ENCODE measurements around the gene LILRB4. TPM values are rescaled to one million over a fixed set of nuclear protein-coding genes. Genes with fewer than 3 reads are reported as not detected.
"Not testable (repeated sequence)": the region's sequence is repeated elsewhere in the genome, so short reads cannot be mapped to it uniquely, and the experiment has no call there.

The LILRB4 gene
- total and polyA plus RNA-seq, 3 experiments from 2014 or later = 0.44 to 0.69 TPM; not detected in 1

DNA sequence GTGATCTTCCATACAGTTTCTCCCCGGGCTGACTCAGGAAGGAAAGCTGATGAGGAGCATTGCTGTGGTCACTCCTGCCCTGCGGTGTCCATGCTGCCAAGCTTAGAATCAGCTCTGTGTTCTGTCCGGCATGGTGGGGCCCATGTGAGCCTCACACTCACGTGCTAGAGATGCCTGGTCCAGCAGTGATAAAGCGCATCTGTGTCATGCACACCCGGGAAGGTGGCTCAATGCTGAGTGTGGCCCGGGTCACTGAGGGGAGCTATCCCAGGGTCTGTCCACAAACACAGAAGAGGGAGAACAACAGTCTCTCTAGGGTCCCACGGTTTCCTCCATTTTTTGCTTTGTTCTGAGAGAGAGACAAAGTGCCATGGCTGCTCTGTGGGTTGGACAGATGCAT, 36.0 kb upstream of the LILRB4 start:
- Histone ChIP-seq H3K4me1 (ENCODE audit: insufficient read depth, low read length) (no peaks in the 10 kb centered on the region), H3K27me3 (ENCODE audit: insufficient read depth, low read length, poor library complexity, severe bottlenecking) (no peaks in the 10 kb centered on the region), H3K27ac (ENCODE audit: low read depth, low read length) (no peak overlapping the region), H3K4me3 (ENCODE audit: low read length) (no peak overlapping the region), H3K9me3 (ENCODE audit: low read length) (no peaks in the 10 kb centered on the region), H3K36me3 (ENCODE audit: insufficient read depth, low read length) (no peaks in the 10 kb centered on the region)
- H3K4me1 Mint-ChIP-seq = peaks cover 6 to 17% (median 7%) of the 10 kb centered on the region in 3 donors
- no peak overlapping the region for H3K27ac Mint-ChIP-seq
- H3K4me3 Mint-ChIP-seq = no peak overlapping the region
- ChIA-PET CTCF (no interaction called here), POLR2A (no interaction called here)
- no peaks in the 10 kb centered on the region for H3K36me3 Mint-ChIP-seq
- peaks cover 12 to 52% of the 10 kb centered on the region in 2 donors for H3K27me3 Mint-ChIP-seq
- no peak for DNase-seq
- H3K9me3 Mint-ChIP-seq = peaks cover 0 to 11% (median 3%) of the 10 kb centered on the region in 5 donors

DNA sequence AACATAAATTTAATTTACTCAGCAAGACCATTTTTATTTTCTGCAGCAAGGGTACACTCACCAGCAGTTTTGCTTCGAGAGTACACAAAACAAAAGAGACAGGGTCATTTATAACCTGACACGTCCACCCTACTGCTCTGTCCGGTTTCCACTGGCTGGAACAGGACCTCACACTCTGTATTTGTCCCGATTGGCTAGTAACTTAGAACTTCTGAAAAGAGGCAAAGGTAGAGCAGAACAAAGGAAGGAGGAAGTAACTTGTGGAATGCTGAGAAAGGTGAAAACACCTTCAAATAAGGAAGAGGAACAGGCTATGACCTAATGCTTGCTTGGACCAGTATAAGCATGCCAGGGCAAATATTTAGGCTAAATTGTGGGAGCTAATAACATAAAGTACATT, 34.9 kb upstream of the LILRB4 start:
- DNase-seq; H3K4me3 ChIP-seq (ENCODE audit: low read length); CTCF ChIA-PET; H3K27ac ChIP-seq (ENCODE audit: low read depth, low read length); POLR2A ChIA-PET; H3K4me3 Mint-ChIP-seq; H3K27me3 ChIP-seq (ENCODE audit: insufficient read depth, low read length, poor library complexity, severe bottlenecking); H3K9me3 ChIP-seq (ENCODE audit: low read length); H3K36me3 ChIP-seq (ENCODE audit: insufficient read depth, low read length); H3K36me3 Mint-ChIP-seq; H3K4me1 ChIP-seq (ENCODE audit: insufficient read depth, low read length): not testable (repeated sequence)
- H3K27ac Mint-ChIP-seq = peak overlapping the region in 1 of 8 donors; percentile 6
- peaks cover 0 to 11% (median 3%) of the 10 kb centered on the region in 5 donors for H3K9me3 Mint-ChIP-seq
- peaks cover 5 to 16% (median 6%) of the 10 kb centered on the region in 3 donors for H3K4me1 Mint-ChIP-seq
- H3K27me3 Mint-ChIP-seq = peaks cover 15 to 58% of the 10 kb centered on the region in 2 donors

DNA sequence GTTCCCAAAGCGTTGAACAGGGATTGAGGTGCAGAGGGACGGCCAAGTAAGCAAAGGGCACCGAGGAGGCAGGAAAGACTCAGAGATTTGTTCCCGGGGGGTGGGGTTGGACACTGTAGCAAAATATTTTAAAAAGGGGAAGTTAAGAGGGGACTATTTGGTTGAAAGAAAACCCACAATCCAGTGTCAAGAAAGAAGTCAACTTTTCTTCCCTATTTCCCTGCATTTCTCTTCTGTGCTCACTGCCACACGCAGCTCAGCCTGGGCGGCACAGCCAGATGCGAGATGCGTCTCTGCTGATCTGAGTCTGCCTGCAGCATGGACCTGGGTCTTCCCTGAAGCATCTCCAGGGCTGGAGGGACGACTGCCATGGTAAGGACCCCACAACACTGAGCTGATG, 32.5 kb upstream of the LILRB4 start, which contains the start of gene LILRB1:
Gene LILRB1, plus strand, starts transcription at position 223 of the 400 bp plus-strand sequence. CDS start 590 bp downstream, outside the sequence.
- H3K27me3 Mint-ChIP-seq = peaks cover 15 to 53% of the 10 kb centered on the region in 2 donors
- H3K27ac ChIP-seq (ENCODE audit: low read depth, low read length); CTCF ChIA-PET; H3K4me3 ChIP-seq (ENCODE audit: low read length); H3K27me3 ChIP-seq (ENCODE audit: insufficient read depth, low read length, poor library complexity, severe bottlenecking); H3K9me3 ChIP-seq (ENCODE audit: low read length); DNase-seq; H3K4me1 ChIP-seq (ENCODE audit: insufficient read depth, low read length); H3K36me3 Mint-ChIP-seq; H3K4me1 Mint-ChIP-seq; POLR2A ChIA-PET; H3K36me3 ChIP-seq (ENCODE audit: insufficient read depth, low read length): not testable (repeated sequence)
- peak within 1 kb of the TSS in 2 of 8 donors; percentile 39 to 43 for H3K27ac Mint-ChIP-seq
- H3K4me3 Mint-ChIP-seq = peak within 1 kb of the TSS in 1 of 7 donors; percentile 55
- peaks cover 0 to 11% (median 3%) of the 10 kb centered on the region in 5 donors for H3K9me3 Mint-ChIP-seq

DNA sequence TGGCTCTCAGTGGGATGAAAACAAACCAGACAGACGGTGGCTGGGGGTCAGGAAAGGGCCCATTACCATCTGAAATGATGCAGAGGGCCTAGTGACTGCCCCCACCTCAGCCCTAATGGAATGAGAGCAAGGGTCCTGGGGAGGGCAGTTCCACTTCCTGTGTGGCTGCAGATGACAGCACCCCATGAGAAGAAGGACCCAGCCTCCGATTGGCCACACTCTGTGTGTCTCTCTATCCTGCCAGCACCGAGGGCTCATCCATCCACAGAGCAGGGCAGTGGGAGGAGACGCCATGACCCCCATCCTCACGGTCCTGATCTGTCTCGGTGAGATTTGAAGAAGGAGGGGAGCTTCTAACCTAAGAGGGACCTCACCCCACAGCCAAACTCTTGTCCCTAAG, 32.0 kb upstream of the LILRB4 start:
- H3K4me1 ChIP-seq (ENCODE audit: insufficient read depth, low read length) = no peaks in the 10 kb centered on the region
- Mint-ChIP-seq H3K4me1 (peaks cover 0 to 8% (median 0%) of the 10 kb centered on the region in 3 donors), H3K36me3 (no peaks in the 10 kb centered on the region), H3K4me3 (peak overlapping the region in 1 of 7 donors; percentile 55), H3K9me3 (peaks cover 0 to 8% (median 3%) of the 10 kb centered on the region in 5 donors), H3K27ac (peak overlapping the region in 1 of 8 donors; percentile 43), H3K27me3 (peaks cover 16 to 51% of the 10 kb centered on the region in 2 donors)
- ChIA-PET POLR2A (no interaction called here), CTCF (no interaction called here)
- H3K9me3 ChIP-seq (ENCODE audit: low read length) = no peaks in the 10 kb centered on the region
- no peaks in the 10 kb centered on the region for H3K27me3 ChIP-seq (ENCODE audit: insufficient read depth, low read length, poor library complexity, severe bottlenecking)
- DNase-seq = no peak
- H3K27ac ChIP-seq (ENCODE audit: low read depth, low read length) = no peak overlapping the region
- H3K4me3 ChIP-seq (ENCODE audit: low read length) = no peak overlapping the region
- no peaks in the 10 kb centered on the region for H3K36me3 ChIP-seq (ENCODE audit: insufficient read depth, low read length)

DNA sequence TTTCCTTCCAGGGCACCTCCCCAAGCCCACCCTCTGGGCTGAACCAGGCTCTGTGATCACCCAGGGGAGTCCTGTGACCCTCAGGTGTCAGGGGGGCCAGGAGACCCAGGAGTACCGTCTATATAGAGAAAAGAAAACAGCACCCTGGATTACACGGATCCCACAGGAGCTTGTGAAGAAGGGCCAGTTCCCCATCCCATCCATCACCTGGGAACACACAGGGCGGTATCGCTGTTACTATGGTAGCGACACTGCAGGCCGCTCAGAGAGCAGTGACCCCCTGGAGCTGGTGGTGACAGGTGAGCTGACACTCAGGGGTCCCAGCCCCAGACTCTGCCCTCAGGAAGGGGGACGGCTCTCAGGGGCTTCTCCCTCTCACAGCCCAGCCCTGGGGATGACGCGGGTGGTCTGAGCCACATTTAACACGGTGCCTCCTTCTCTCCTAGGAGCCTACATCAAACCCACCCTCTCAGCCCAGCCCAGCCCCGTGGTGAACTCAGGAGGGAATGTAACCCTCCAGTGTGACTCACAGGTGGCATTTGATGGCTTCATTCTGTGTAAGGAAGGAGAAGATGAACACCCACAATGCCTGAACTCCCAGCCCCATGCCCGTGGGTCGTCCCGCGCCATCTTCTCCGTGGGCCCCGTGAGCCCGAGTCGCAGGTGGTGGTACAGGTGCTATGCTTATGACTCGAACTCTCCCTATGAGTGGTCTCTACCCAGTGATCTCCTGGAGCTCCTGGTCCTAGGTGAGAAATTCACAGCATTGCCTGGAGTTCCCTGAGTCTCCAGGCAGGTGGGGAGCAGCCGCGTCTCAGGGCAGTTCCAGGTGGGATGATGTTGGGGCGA, 31.1 kb upstream of the LILRB4 start:
- H3K27me3 ChIP-seq (ENCODE audit: insufficient read depth, low read length, poor library complexity, severe bottlenecking); H3K9me3 Mint-ChIP-seq; POLR2A ChIA-PET; H3K36me3 Mint-ChIP-seq; H3K36me3 ChIP-seq (ENCODE audit: insufficient read depth, low read length); DNase-seq; H3K4me1 ChIP-seq (ENCODE audit: insufficient read depth, low read length); H3K9me3 ChIP-seq (ENCODE audit: low read length); CTCF ChIA-PET; H3K4me3 Mint-ChIP-seq; H3K4me3 ChIP-seq (ENCODE audit: low read length); H3K27ac ChIP-seq (ENCODE audit: low read depth, low read length); H3K4me1 Mint-ChIP-seq: not testable (repeated sequence)
- Mint-ChIP-seq H3K27ac (peak overlapping the region in 1 of 8 donors; percentile 78), H3K27me3 (peaks cover 19 to 46% of the 10 kb centered on the region in 2 donors)

DNA sequence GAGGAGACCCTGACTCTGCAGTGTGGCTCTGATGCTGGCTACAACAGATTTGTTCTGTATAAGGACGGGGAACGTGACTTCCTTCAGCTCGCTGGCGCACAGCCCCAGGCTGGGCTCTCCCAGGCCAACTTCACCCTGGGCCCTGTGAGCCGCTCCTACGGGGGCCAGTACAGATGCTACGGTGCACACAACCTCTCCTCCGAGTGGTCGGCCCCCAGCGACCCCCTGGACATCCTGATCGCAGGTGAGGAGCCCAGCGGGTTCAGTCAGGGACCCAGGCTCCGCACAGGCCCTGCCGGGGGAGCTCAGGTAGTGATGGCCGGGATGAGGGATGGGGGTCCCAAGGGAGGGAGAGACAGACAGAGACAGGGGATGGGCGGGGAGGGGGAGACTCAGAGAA, 30.3 kb upstream of the LILRB4 start:
- H3K4me1 Mint-ChIP-seq; DNase-seq; H3K4me3 ChIP-seq (ENCODE audit: low read length); H3K36me3 ChIP-seq (ENCODE audit: insufficient read depth, low read length); H3K4me3 Mint-ChIP-seq; H3K36me3 Mint-ChIP-seq; POLR2A ChIA-PET; H3K9me3 ChIP-seq (ENCODE audit: low read length); H3K27me3 ChIP-seq (ENCODE audit: insufficient read depth, low read length, poor library complexity, severe bottlenecking); H3K9me3 Mint-ChIP-seq; H3K27ac ChIP-seq (ENCODE audit: low read depth, low read length); CTCF ChIA-PET; H3K4me1 ChIP-seq (ENCODE audit: insufficient read depth, low read length): not testable (repeated sequence)
- H3K27me3 Mint-ChIP-seq = peaks cover 17 to 42% of the 10 kb centered on the region in 2 donors
- peak overlapping the region in 1 of 8 donors; percentile 63 for H3K27ac Mint-ChIP-seq

DNA sequence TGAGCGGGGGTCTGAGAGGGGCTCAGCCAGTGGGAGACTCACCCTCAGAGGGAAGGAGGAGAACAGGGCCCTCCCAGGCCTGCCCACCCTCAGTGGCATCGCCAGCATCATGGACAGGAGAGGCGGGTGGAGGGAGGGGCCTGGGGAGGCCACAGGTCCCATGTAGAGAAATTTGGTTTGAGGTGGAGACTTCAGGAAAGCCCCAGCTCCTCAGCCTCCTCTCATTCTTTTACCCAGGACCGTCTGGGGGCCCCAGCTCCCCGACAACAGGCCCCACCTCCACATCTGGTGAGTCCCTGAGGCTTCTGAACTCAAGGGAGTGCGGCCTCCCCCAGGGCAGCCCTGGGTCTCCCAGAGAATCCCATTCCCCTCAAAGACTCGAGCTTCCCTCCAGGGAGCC, 29.4 kb upstream of the LILRB4 start:
- Histone ChIP-seq H3K36me3 (ENCODE audit: insufficient read depth, low read length) (no peaks in the 10 kb centered on the region), H3K9me3 (ENCODE audit: low read length) (no peaks in the 10 kb centered on the region), H3K27ac (ENCODE audit: low read depth, low read length) (no peak overlapping the region), H3K27me3 (ENCODE audit: insufficient read depth, low read length, poor library complexity, severe bottlenecking) (no peaks in the 10 kb centered on the region), H3K4me3 (ENCODE audit: low read length) (no peak overlapping the region), H3K4me1 (ENCODE audit: insufficient read depth, low read length) (no peaks in the 10 kb centered on the region)
- Mint-ChIP-seq H3K4me3 (no peak overlapping the region), H3K4me1 (peaks cover 0 to 5% (median 0%) of the 10 kb centered on the region in 3 donors), H3K27me3 (peaks cover 14 to 33% of the 10 kb centered on the region in 2 donors), H3K9me3 (peaks cover 0 to 2% (median 0%) of the 10 kb centered on the region in 5 donors), H3K27ac (no peak overlapping the region), H3K36me3 (no peaks in the 10 kb centered on the region)
- DNase-seq = no peak
- POLR2A ChIA-PET = no interaction called here
- CTCF ChIA-PET = no interaction called here

DNA sequence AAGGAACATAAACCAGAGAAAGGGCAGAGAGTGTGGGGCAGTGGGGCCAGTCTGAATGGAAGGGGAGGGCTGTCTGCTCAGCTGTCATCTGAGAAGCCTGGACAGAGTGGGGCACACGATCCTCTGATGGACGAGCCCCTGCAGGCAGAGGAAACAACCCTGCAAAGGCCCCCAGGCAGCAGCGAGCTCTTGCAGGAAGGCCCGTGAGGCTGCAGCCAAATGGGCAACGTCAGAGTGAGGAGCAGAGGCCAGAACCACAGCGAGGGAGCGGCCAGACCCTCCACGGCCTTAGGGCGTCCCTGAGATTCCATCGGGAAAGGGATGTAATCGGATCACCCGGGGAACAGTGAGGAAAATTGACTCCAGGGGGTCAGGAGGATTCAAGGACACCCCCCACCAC, 26.7 kb upstream of the LILRB4 start:
- H3K4me3 ChIP-seq (ENCODE audit: low read length); CTCF ChIA-PET; H3K4me3 Mint-ChIP-seq; H3K9me3 Mint-ChIP-seq; POLR2A ChIA-PET; H3K27ac Mint-ChIP-seq; H3K36me3 Mint-ChIP-seq; DNase-seq; H3K9me3 ChIP-seq (ENCODE audit: low read length); H3K36me3 ChIP-seq (ENCODE audit: insufficient read depth, low read length); H3K27ac ChIP-seq (ENCODE audit: low read depth, low read length); H3K4me1 Mint-ChIP-seq; H3K4me1 ChIP-seq (ENCODE audit: insufficient read depth, low read length); H3K27me3 ChIP-seq (ENCODE audit: insufficient read depth, low read length, poor library complexity, severe bottlenecking): not testable (repeated sequence)
- peaks cover 18 to 22% of the 10 kb centered on the region in 2 donors for H3K27me3 Mint-ChIP-seq

Measured in CD8-positive, alpha-beta memory T cell (primary cell).